ENCODE results near the gene CCDC85C.

GRCh38 chr14:99636487-99636886, 32.5 kb upstream of the CCDC85C start:
- TF ChIP-seq POLR2A (IDR thresholded peaks at IDR 0.05; ENCODE audit: low read length) (no peak), GATA1 (IDR thresholded peaks at IDR 0.05; ENCODE audit: low read depth, low read length) (no peak)

All from erythroblast (primary cell).